ENCODE data around the gene C4orf54.

Gene C4orf54

DNA sequence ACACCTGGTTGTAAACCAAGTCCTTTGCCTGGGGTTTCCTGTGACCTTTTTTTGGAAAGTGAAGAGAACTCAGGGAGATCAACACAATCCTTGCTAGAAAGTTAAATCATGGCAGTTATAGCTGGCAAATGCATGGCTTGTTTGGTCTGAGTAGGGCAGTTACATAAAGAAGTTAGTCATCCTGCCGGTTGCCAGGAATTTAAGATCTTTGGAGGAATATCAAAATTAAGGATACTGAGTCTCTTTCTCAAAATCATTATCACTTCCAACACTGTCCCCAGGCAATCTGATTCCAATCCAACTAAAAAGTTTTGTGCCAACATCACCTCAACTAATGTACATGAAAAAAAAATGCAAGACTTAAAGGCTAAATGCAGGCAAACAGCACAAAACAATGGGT is 40.3 kb downstream of the C4orf54 start:
- DNase-seq = no peak

DNA sequence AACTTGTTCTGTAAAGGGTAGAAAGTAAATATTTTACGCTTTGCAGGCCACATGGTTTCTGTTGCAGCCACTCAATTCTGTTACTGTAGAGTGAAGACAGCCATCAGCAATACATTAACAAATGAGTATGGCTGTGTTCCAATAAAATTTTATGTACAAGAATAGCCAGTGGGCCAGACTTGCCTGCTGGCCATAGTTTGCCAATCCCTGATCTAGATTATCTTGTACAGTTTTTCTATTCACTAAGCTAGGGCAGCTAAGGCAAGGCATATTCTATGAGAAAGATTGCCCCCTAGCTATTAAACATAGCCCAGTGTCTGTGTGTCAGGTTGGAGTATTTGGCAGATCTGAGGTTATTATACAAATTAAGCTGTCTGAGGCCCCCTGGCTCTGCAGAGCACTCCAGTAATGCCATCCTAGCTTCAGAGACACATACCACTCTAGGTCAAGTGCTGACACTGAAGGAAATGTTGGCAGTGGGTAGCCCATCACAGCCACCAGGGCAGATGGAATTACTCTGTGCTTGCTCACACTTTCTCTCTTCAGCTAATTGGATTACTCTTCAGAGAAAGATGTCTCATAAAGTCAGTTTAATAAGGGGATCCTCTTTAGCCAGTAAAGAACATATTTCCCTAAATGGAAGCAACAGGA is 42.3 kb downstream of the C4orf54 start:
- no peak for DNase-seq

DNA sequence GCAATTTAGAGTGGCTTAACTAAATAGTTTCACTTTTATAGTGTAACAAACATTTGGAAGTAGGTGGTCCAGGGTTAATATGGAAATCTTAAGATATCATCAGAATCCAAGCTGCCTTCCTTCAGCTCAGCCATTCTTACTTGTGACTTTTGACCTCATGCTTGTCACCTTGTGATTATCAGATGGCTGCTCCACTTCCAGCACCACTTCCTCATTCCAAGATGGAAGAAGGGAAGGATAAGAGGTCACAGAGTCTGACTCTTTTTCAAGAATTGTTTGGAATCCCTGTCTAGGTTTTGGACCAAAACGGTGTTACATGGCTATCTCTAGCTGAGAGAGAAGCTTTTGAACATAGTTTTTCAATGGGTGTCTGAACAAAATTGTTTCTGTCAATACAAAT is 43.1 kb downstream of the C4orf54 start:
- no peak for DNase-seq

DNA sequence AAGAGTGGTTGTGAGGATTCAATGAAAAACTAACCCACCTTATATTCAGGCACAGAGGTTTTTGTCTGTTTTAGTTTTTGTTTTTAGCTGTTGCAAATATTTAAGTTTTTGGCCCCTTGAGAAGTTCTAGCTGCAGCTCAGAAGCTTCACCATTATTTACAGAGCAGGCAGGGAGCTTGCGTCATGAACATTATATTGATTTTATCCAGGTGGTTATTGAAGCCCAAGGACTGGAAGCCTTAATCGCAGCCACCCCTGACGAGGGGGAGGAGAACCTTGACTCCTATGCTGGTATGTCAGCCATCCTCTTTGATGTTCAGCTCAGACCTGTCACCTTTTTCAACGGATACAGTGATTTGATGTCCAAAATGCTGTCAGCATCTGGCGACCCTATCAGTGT is 44.9 kb downstream of the C4orf54 start:
- DNase-seq = no peak

DNA sequence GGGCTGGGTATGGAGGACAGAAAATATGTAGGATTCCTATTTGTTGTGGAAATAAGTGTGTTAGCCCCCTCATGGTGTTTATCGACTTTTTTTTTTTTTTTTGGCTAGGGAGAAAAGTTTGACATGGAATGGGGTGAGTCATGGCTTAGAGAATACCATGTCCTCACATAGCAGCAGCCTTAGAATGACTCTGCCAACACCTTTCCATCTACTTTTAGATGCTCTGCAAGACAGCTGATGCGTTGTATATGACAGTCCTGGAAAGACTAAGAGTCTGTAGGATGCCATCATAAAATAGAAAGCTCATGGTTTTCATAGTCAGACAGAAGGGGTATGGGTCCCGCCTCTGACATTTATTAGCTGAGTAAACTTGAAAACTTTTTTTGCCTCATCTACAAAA is 45.3 kb downstream of the C4orf54 start:
- DNase-seq = no peak

DNA sequence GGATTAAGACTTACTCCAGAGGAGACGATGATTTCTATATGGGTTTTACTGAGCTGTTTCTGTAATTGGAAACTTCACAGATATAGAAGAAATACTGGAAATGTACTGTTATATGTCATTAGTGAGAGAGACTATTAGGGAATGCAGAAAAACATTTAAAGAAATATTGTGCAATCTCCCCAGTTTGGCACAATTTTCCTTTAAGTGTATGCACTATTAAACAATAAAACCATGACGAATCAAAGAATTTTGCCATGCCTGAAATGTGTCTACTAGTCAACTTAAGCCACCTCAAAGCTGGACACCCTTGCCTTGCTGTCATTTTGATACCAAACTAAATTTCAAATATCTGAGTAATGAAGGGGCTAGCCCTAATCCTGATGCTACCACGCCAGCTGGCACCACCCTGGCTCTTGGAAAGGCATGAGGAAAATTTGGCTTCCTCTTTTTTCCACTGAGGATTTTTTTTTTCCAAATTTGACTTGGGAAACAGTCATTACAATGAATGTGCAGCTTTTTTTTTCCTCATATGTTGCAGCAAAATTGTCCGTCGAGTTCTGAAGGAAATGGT is 46.9 kb downstream of the C4orf54 start:
- no peak for DNase-seq

DNA sequence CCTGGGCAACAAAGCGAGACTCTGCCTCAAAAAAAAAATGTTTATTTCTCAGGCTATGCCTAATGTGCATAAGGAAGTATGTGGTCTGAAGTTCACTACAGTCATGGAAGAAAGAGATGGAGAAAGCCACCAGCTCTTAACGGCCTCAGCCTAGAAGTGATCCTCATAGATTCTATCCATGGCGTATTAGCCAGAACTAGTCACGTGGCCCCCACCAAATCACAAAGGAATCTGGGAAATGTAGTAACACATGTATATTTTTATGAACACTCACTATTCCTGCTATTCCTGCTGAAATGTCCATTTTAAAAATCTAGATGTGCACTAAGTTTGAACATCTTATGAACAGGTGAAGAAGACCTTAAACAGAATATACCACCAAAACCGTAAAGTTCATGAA is 49.2 kb downstream of the C4orf54 start:
- no peak for DNase-seq

All from NCI-H526 treated with DMSO at 0.1 percent for 48 hours (cell line).